Thyroid gland (tissue), 4 donors: ENCODE measurements around the gene CITED4. TPM values are rescaled to one million over a fixed set of nuclear protein-coding genes. Genes with fewer than 3 reads are reported as not detected.

Source experiments
- DNase-seq, 2 donors: peaks; one replicate each; pipeline ENCODE4 v3.0.0-alpha.2; 2019
- H3K27ac ChIP-seq, 3 donors: fragments of 200-600 bp; sonication (generic); 1 replicate in 2 of 3; 2 replicates in 1 of 3; pipeline ENCODE4 v1.5.1; 2016 to 2019; ENCODE audit warnings: mild to moderate bottlenecking in 1 of 3, moderate library complexity in 1 of 3
- H3K27me3 ChIP-seq: fragments of 200-600 bp; sonication (generic); one replicate; pipeline ENCODE4 v1.5.1; 2019
- H3K36me3 ChIP-seq, 2 donors: fragments of 200-600 bp; sonication (generic); one replicate each; pipeline ENCODE4 v1.5.1; 2016 to 2019
- H3K4me1 ChIP-seq, 2 donors: fragments of 200-600 bp; sonication (generic); one replicate each; pipeline ENCODE4 v1.5.1; 2017 to 2019
- H3K4me3 ChIP-seq, 3 donors: fragments of 200-600 bp; sonication (generic); replicated peaks in 1 of 3; 1 replicate in 2 of 3; 2 replicates in 1 of 3; pipeline ENCODE4 v1.5.1; 2016; ENCODE audit warnings: mild to moderate bottlenecking in 1 of 3
- H3K9me3 ChIP-seq: fragments of 200-600 bp; sonication (generic); one replicate; pipeline ENCODE4 v1.5.1; 2017
- POLR2A ChIP-seq, 2 donors: fragments of 450-650 bp; IDR thresholded peaks; one replicate each; pipeline ENCODE4 v1.6.1; 2017; ENCODE audit warnings: antibody characterized with exemption in 2 of 2, mild to moderate bottlenecking in 2 of 2, moderate library complexity in 1 of 2
- WGBS, 2 donors: methylation state at CpG; one replicate each; pipeline ENCODE4 v1.1.5; 2017; 5-methylcytosine and 5-hydroxymethylcytosine counted together
- intact Hi-C: fragments of 100-400 bp; cut with DNase I; formaldehyde crosslinking; loops from one replicate; pipeline ENCODE4 v1.15.1; 2023
- total RNA-seq, 4 donors: library from RNA; depleted of rRNA; stranded (reverse); fragments of >200 nt; gene quantifications; one replicate each; pipeline ENCODE4 v1.2.3, GENCODE V29; 2016
- TF ChIP-seq, protein P1 (sequence below), 6 experiments: fragments of 200-600 bp in 3 of 6; fragments of 450-650 bp in 3 of 6; sonication (generic) in 3 of 6; IDR thresholded peaks; one replicate each; pipeline ENCODE4 v1.5.1; 2016 to 2019; ENCODE audit warnings: antibody characterized with exemption in 6 of 6, mild to moderate bottlenecking in 2 of 6, inconsistent platforms in 1 of 6, moderate library complexity in 1 of 6

CITED4 gene
- total RNA-seq, 4 donors from 2014 or later: 8.8 to 28.1 (median 20.3) TPM

DNA sequence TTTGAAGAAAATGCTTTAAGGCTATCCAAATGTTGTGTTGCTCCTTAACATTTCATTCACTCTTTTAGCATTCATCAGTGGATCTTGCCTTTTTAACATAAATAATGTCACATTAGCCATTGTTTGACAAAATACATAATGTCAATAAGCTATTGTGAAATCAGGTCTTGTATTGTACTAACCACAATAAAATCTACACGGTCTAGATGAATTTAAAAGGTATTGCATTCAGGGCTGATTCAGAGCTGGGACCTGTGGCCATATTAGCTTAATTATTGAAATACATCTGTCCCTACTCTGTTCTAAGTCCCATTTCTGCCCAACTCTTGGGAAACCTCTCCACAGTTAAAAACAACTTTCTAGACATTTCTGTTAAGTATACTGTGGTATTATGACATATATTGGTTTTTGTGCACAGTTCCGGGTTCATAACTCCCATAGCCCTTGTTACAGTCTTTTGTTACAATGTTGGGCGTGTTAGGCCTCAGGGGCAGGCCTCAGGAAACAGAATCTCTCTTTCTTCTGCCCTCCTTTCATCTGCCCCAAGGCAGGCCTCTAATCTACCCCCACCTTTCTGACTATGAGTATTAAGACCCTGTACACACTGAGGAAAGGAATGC is 44.7 kb upstream of the CITED4 start:
- WGBS, 2 donors: 92 to 95% methylated on average over 3 of the region's 3 CpGs
- TF ChIP-seq, protein P1, sequence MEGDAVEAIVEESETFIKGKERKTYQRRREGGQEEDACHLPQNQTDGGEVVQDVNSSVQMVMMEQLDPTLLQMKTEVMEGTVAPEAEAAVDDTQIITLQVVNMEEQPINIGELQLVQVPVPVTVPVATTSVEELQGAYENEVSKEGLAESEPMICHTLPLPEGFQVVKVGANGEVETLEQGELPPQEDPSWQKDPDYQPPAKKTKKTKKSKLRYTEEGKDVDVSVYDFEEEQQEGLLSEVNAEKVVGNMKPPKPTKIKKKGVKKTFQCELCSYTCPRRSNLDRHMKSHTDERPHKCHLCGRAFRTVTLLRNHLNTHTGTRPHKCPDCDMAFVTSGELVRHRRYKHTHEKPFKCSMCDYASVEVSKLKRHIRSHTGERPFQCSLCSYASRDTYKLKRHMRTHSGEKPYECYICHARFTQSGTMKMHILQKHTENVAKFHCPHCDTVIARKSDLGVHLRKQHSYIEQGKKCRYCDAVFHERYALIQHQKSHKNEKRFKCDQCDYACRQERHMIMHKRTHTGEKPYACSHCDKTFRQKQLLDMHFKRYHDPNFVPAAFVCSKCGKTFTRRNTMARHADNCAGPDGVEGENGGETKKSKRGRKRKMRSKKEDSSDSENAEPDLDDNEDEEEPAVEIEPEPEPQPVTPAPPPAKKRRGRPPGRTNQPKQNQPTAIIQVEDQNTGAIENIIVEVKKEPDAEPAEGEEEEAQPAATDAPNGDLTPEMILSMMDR (IDR thresholded peaks at IDR 0.05): no peak
- TF ChIP-seq POLR2A (IDR thresholded peaks at IDR 0.05): no peak
- Histone ChIP-seq H3K4me1 (peaks cover 11 to 17% of the 10 kb centered on the region in 2 donors), H3K9me3 (no peaks in the 10 kb centered on the region), H3K36me3 (no peaks in the 10 kb centered on the region), H3K27ac (no peak overlapping the region), H3K4me3 (no peak overlapping the region), H3K27me3 (no peaks in the 10 kb centered on the region)
- no peak for DNase-seq
- intact Hi-C loops: no loop called here

DNA sequence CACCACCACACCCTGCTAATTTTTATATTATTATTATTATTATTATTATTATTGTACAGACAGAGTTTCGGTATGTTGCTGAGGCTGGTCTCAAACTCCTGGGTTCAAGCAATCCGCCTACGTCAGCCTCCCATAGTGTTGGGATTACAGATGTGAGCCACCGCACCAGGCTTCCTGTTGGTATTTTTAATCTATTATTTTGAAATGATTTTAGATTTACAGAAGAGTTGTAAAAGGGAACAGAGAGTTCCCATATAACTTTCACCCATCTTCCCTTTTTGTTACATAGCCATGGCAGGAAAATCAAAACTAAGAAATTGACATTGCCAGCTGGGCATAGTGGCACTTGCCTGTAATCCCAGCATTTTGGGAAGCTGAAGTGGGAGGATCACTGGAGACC is 42.9 kb upstream of the CITED4 start:
- TF ChIP-seq POLR2A (IDR thresholded peaks at IDR 0.05): no peak
- TF ChIP-seq, protein P1 (IDR thresholded peaks at IDR 0.05): no peak
- H3K9me3 ChIP-seq: no peaks in the 10 kb centered on the region
- 84 to 91% methylated on average over 4 of the region's 4 CpGs for WGBS, 2 donors
- H3K4me1 ChIP-seq: peaks cover 16 to 20% of the 10 kb centered on the region in 2 donors
- DNase-seq: no peak
- H3K36me3 ChIP-seq: no peaks in the 10 kb centered on the region
- intact Hi-C loops: no loop called here
- H3K27me3 ChIP-seq: no peaks in the 10 kb centered on the region
- H3K27ac ChIP-seq: no peak overlapping the region
- no peak overlapping the region for H3K4me3 ChIP-seq

DNA sequence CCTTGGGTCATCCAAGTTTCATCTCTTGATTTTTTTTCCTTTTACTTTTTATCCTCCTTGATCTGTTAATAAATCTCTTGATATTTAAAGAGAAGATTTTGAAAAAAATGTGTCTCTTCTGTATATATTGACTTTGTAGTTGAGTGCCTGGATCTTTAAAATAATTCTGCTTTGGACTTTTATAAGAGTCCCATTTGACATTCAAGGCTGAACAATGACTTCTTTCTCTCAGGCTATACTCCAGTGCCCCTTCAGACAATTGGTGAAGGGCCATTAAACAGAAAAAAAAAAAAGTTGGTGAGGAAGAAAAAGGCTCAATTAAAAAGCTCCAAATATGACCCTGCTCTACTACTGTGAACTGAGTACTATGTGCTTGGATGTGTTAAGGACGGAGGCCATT is 40.9 kb upstream of the CITED4 start:
- H3K36me3 ChIP-seq: no peaks in the 10 kb centered on the region
- H3K9me3 ChIP-seq: no peaks in the 10 kb centered on the region
- intact Hi-C loops: no loop called here
- peaks cover 33 to 40% of the 10 kb centered on the region in 2 donors for H3K4me1 ChIP-seq
- 44 to 54% methylated on average over 1 of the region's 1 CpG for WGBS, 2 donors
- no peaks in the 10 kb centered on the region for H3K27me3 ChIP-seq
- TF ChIP-seq POLR2A (IDR thresholded peaks at IDR 0.05): no peak
- TF ChIP-seq, protein P1 (IDR thresholded peaks at IDR 0.05): no peak
- no peak overlapping the region for H3K4me3 ChIP-seq
- DNase-seq: no peak
- H3K27ac ChIP-seq: peak overlapping the region in 2 of 3 donors; percentile 53 to 75

DNA sequence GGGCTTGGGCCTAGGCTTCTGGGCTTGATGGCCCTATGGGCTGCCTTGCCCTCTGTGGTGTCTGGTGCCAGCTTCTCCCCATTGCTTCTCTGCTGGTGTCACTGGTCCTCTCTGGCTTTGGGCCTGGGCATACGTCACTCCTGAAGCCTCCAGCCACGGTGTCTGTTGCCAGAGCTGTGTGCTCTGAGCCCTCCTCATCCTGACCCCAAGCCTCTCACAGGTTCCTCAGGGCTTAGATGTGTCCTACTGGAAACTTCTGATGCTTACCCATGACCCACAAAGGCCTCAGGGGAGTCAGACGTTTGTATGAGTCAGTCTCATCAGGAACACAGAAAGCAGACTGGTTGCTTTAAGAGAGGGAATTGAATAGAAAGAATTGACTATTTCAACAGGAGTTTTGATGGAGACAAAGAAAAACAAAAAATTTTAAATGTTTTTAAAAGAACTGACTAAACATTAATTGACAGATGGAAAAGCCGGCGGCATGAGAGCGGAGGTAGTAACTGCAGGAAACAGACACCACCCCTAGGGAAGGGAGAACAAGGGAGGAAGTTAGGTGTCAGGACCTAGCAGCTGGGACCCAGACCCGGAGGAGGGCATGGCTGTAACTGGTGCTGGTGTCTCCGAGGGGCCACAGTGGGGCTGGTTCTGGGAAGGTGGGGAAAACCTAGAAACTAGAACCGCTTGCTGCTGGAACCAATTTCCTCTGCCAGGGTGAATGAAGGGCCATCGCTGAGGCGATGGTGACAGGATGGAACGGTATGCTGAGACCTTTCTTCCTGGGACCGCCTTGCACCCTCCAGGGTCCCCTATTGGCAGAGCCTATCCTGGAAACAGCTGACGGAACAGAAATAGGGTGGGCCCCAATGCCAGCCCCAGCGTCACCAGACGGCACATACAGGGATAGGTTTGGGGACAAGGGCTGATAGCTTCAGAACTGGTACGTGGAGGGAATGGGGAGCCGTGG is 40.0 kb upstream of the CITED4 start:
- intact Hi-C loops: no loop called here
- H3K36me3 ChIP-seq: no peaks in the 10 kb centered on the region
- WGBS, 2 donors: 79 to 82% methylated on average over 16 to 18 of the region's 18 CpGs
- no peak for TF ChIP-seq POLR2A (IDR thresholded peaks at IDR 0.05)
- TF ChIP-seq, protein P1 (IDR thresholded peaks at IDR 0.05): no peak
- no peak overlapping the region for H3K4me3 ChIP-seq
- peak in 1 of 2 donors; percentile 8 for DNase-seq
- H3K9me3 ChIP-seq: no peaks in the 10 kb centered on the region
- no peaks in the 10 kb centered on the region for H3K27me3 ChIP-seq
- H3K4me1 ChIP-seq: peaks cover 34 to 49% of the 10 kb centered on the region in 2 donors
- peak overlapping the region; percentile 36 to 75 (median 53) for H3K27ac ChIP-seq
